Endodermal cell (in vitro differentiated cells): ENCODE results near the gene ALDH3B2. TPM values are rescaled to one million over a fixed set of nuclear protein-coding genes. Genes with fewer than 3 reads are reported as not detected.

ENCODE experiments used
- DNase-seq: peaks from one replicate; pipeline ENCODE4 v3.0.0-alpha.2; 2017
- H3K27ac ChIP-seq: 2 replicates; pipeline ENCODE4 v1.5.1; 2013; ENCODE audit warnings: mild to moderate bottlenecking, low read depth, low read length, moderate library complexity
- H3K27me3 ChIP-seq: 2 replicates; pipeline ENCODE4 v1.6.1; 2013; ENCODE audit warnings: mild to moderate bottlenecking, low read length, moderate library complexity; ENCODE audit not compliant: insufficient read depth, control insufficient read depth, poor library complexity, severe bottlenecking
- H3K36me3 ChIP-seq: 2 replicates; pipeline ENCODE4 v1.7.0; 2013; ENCODE audit warnings: mild to moderate bottlenecking, low read length, moderate library complexity; ENCODE audit not compliant: control insufficient read depth, insufficient read depth
- H3K4me1 ChIP-seq: one replicate; pipeline ENCODE4 v1.7.0; 2013; ENCODE audit warnings: low read length; ENCODE audit not compliant: control insufficient read depth, insufficient read depth
- H3K4me3 ChIP-seq: 2 replicates; pipeline ENCODE4 v1.5.1; 2013; ENCODE audit warnings: mild to moderate bottlenecking, low read length, moderate library complexity
- H3K9ac ChIP-seq: 2 replicates; pipeline ENCODE4 v1.6.1; 2013; ENCODE audit warnings: mild to moderate bottlenecking, low read length, moderate library complexity; ENCODE audit not compliant: poor library complexity, severe bottlenecking; ENCODE audit errors: extremely low read depth
- H3K9me3 ChIP-seq: 2 replicates; pipeline ENCODE4 v1.6.1; 2013; ENCODE audit warnings: mild to moderate bottlenecking, low read length, moderate library complexity; ENCODE audit not compliant: control insufficient read depth
- H3K27ac Mint-ChIP-seq: 2 replicates; pipeline ENCODE4 v1.8.0; 2020; ENCODE audit warnings: mixed read lengths
- H3K27me3 Mint-ChIP-seq: 2 replicates; pipeline ENCODE4 v1.8.0; 2021; ENCODE audit warnings: mild to moderate bottlenecking, mixed read lengths; ENCODE audit not compliant: insufficient read depth
- H3K36me3 Mint-ChIP-seq: 2 replicates; pipeline ENCODE4 v1.8.0; 2020; ENCODE audit warnings: low read depth, mixed read lengths
- H3K4me1 Mint-ChIP-seq: 2 replicates; pipeline ENCODE4 v1.8.0; 2020; ENCODE audit warnings: mixed read lengths
- H3K4me3 Mint-ChIP-seq: 2 replicates; pipeline ENCODE4 v1.8.0; 2020; ENCODE audit warnings: mild to moderate bottlenecking, moderate library complexity, mixed read lengths
- H3K9me3 Mint-ChIP-seq: 2 replicates; pipeline ENCODE4 v1.8.0; 2020; ENCODE audit warnings: mild to moderate bottlenecking, mixed read lengths
- WGBS, 2 experiments: methylation state at CpG; one replicate each; pipeline versions ENCODE4 v1.1.5 to v1.1.7; 2013; ENCODE audit warnings: missing lambda C conversion rate in 2 of 2, mixed read lengths in 1 of 2; ENCODE audit not compliant: insufficient coverage in 1 of 2, insufficient read length in 1 of 2; 5-methylcytosine and 5-hydroxymethylcytosine counted together
- total RNA-seq, 2 donors: library from RNA; stranded (reverse); fragmentation: NEBNext Ultra II Directional in 1 of 2; extraction: Animal tissue kit (Norgen Biotek cat#: 25700) in 1 of 2; gene quantifications; 2 replicates in 1 of 2; 3 replicates in 1 of 2; pipeline ENCODE4 v1.2.1, GENCODE V29; 2021
- TF ChIP-seq, protein P1 (sequence below): fragments of 200-600 bp; sonication (generic); conservative IDR thresholded peaks from 2 replicates; pipeline ENCODE4 v1.5.0; 2021; ENCODE audit warnings: antibody characterized with exemption, mild to moderate bottlenecking

The ALDH3B2 gene
- total RNA-seq, 2 donors from 2014 or later, result not detected

GRCh38 chr11:67644042-67644441 is 30.4 kb downstream of the ALDH3B2 start:
- Histone ChIP-seq H3K36me3 (no peaks in the 10 kb centered on the region), H3K4me3 (no peak overlapping the region), H3K9ac (no peak overlapping the region), H3K9me3 (no peaks in the 10 kb centered on the region), H3K27me3 (peaks cover 5% of the 10 kb centered on the region), H3K27ac (no peak overlapping the region), H3K4me1 (no peaks in the 10 kb centered on the region)
- Mint-ChIP-seq H3K9me3 (peaks cover 3% of the 10 kb centered on the region), H3K27ac (no peak overlapping the region), H3K27me3 (peaks cover 27% of the 10 kb centered on the region), H3K36me3 (no peaks in the 10 kb centered on the region), H3K4me3 (no peak overlapping the region), H3K4me1 (no peaks in the 10 kb centered on the region)
- DNase-seq, result peak; percentile 69
- TF ChIP-seq, protein P1, sequence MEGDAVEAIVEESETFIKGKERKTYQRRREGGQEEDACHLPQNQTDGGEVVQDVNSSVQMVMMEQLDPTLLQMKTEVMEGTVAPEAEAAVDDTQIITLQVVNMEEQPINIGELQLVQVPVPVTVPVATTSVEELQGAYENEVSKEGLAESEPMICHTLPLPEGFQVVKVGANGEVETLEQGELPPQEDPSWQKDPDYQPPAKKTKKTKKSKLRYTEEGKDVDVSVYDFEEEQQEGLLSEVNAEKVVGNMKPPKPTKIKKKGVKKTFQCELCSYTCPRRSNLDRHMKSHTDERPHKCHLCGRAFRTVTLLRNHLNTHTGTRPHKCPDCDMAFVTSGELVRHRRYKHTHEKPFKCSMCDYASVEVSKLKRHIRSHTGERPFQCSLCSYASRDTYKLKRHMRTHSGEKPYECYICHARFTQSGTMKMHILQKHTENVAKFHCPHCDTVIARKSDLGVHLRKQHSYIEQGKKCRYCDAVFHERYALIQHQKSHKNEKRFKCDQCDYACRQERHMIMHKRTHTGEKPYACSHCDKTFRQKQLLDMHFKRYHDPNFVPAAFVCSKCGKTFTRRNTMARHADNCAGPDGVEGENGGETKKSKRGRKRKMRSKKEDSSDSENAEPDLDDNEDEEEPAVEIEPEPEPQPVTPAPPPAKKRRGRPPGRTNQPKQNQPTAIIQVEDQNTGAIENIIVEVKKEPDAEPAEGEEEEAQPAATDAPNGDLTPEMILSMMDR, result peak; percentile 72
- 80 to 87% methylated on average over 5 of the region's 5 CpGs for WGBS, 2 experiments

GRCh38 chr11:67642173-67643120 is 32.0 kb downstream of the ALDH3B2 start:
- no peaks in the 10 kb centered on the region for H3K9me3 ChIP-seq
- DNase-seq, result no peak
- WGBS, 2 experiments, result 93 to 95% methylated on average over 12 to 15 of the region's 15 CpGs
- Mint-ChIP-seq H3K9me3 (peaks cover 3% of the 10 kb centered on the region), H3K4me1 (no peaks in the 10 kb centered on the region), H3K27ac (no peak overlapping the region), H3K27me3 (peaks cover 27% of the 10 kb centered on the region), H3K36me3 (no peaks in the 10 kb centered on the region), H3K4me3 (no peak overlapping the region)
- TF ChIP-seq, protein P1, result no peak
- H3K36me3 ChIP-seq, result no peaks in the 10 kb centered on the region
- no peak overlapping the region for H3K27ac ChIP-seq
- no peaks in the 10 kb centered on the region for H3K4me1 ChIP-seq
- H3K9ac ChIP-seq, result no peak overlapping the region
- H3K27me3 ChIP-seq, result peaks cover 5% of the 10 kb centered on the region
- H3K4me3 ChIP-seq, result no peak overlapping the region

- TF ChIP-seq, protein P1, result no peak
- Histone ChIP-seq H3K27ac (no peak overlapping the region), H3K4me1 (no peaks in the 10 kb centered on the region), H3K9ac (no peak overlapping the region), H3K4me3 (no peak overlapping the region), H3K9me3 (no peaks in the 10 kb centered on the region), H3K36me3 (no peaks in the 10 kb centered on the region), H3K27me3 (peaks cover 5% of the 10 kb centered on the region)
- H3K9me3 Mint-ChIP-seq, result peaks cover 3% of the 10 kb centered on the region
- no peak overlapping the region for H3K4me3 Mint-ChIP-seq
- H3K27ac Mint-ChIP-seq, result no peak overlapping the region
- H3K27me3 Mint-ChIP-seq, result peaks cover 27% of the 10 kb centered on the region
- H3K4me1 Mint-ChIP-seq, result no peaks in the 10 kb centered on the region
- 94 to 95% methylated on average over 11 to 27 of the region's 28 CpGs for WGBS, 2 experiments
- H3K36me3 Mint-ChIP-seq, result no peaks in the 10 kb centered on the region
- peak; percentile 44 for DNase-seq
Measured at GRCh38 chr11:67641338-67642172, 32.9 kb downstream of the ALDH3B2 start.
